ENCODE results near the gene SF1.
"Not testable (repeated sequence)": the region's sequence is repeated elsewhere in the genome, so short reads cannot be mapped to it uniquely, and the experiment has no call there.

SF1 gene

GRCh38 chr11:64778473-64779298 is at the start of gene SF1:
TSS of gene SF1 (minus strand) at chr11:64778542. CDS start at chr11:64778392, 150 bp downstream.
- peak; percentile 100 for DNase-seq

- no peak for DNase-seq
These were observed 49.1 kb upstream of the SF1 start for GRCh38 chr11:64827451-64827839.

GRCh38 chr11:64826578-64827450 is 48.5 kb upstream of the SF1 start:
- DNase-seq: no peak

GRCh38 chr11:64826062-64826461 is 47.7 kb upstream of the SF1 start:
- no peak for DNase-seq

- no peak for DNase-seq
These were observed 45.3 kb upstream of the SF1 start for GRCh38 chr11:64823568-64824119.

- no peak for DNase-seq
These were observed 39.1 kb upstream of the SF1 start for GRCh38 chr11:64817476-64817875.

- DNase-seq: not testable (repeated sequence)
These were observed 37.1 kb upstream of the SF1 start for GRCh38 chr11:64815433-64815832.

- DNase-seq: no peak
These were observed 36.4 kb upstream of the SF1 start for GRCh38 chr11:64814712-64815187.

- DNase-seq: no peak
These were observed 35.5 kb upstream of the SF1 start for GRCh38 chr11:64813826-64814225.

- peak in 1 of 2 donors; percentile 37 for DNase-seq
These were observed 32.5 kb upstream of the SF1 start for GRCh38 chr11:64810891-64811272.

GRCh38 chr11:64810271-64810890 is 32.0 kb upstream of the SF1 start, which contains the start of gene MEN1:
TSS of gene MEN1 (minus strand) at chr11:64810551. CDS start at chr11:64810109, 442 bp downstream.
- peak; percentile 79 to 81 for DNase-seq

GRCh38 chr11:64809781-64810241 is 31.5 kb upstream of the SF1 start:
- DNase-seq: no peak

GRCh38 chr11:64805481-64805880 is 27.1 kb upstream of the SF1 start:
- DNase-seq: no peak

GRCh38 chr11:64804346-64805210 is 26.2 kb upstream of the SF1 start:
- DNase-seq: no peak

GRCh38 chr11:64803846-64804345 is 25.6 kb upstream of the SF1 start:
- DNase-seq: no peak

- peak; percentile 86 to 89 for DNase-seq
These were observed 25.0 kb upstream of the SF1 start, which contains the start of gene MAP4K2 for GRCh38 chr11:64803158-64803845. TSS of gene MAP4K2 (minus strand) at chr11:64803214. CDS start at chr11:64803149, 65 bp downstream.

GRCh38 chr11:64802370-64803157 is 24.2 kb upstream of the SF1 start:
- peak; percentile 38 to 46 for DNase-seq

GRCh38 chr11:64801561-64802369 is 23.4 kb upstream of the SF1 start:
- DNase-seq: no peak

GRCh38 chr11:64801158-64801464 is 22.8 kb upstream of the SF1 start:
- DNase-seq: no peak
